ENCODE measurements around the gene GTF2A2. TPM values are rescaled to one million over a fixed set of nuclear protein-coding genes. Genes with fewer than 3 reads are reported as not detected.
"Not testable (repeated sequence)": the region's sequence is repeated elsewhere in the genome, so short reads cannot be mapped to it uniquely, and the experiment has no call there.

Gene GTF2A2
- total RNA-seq, 1 donor from 2014 or later: 83.1 TPM

GRCh38 chr15:59644756-59645155 is 12.6 kb downstream of the GTF2A2 start:
- H3F3A ChIP-seq (ENCODE audit: low read depth): no peaks in the 10 kb centered on the region
- no peak overlapping the region for H2AFZ ChIP-seq (replicated peaks)
- no peak for TF ChIP-seq EZH2 (IDR thresholded peaks at IDR 0.05)
- TF ChIP-seq EZH2phosphoT487 (IDR thresholded peaks at IDR 0.05): no peak
- no peak for TF ChIP-seq CTCF (IDR thresholded peaks at IDR 0.05)
- no peak overlapping the region for H3K27ac ChIP-seq
- peaks cover 12% of the 10 kb centered on the region for H3K36me3 ChIP-seq
- no peak overlapping the region for H3K4me3 ChIP-seq
- H3K4me1 ChIP-seq: no peaks in the 10 kb centered on the region
- Mint-ChIP-seq H3K36me3 (peaks cover 12% of the 10 kb centered on the region), H3K9me3 (no peaks in the 10 kb centered on the region), H3K27me3 (ENCODE audit: insufficient read depth, low read depth) (no peaks in the 10 kb centered on the region), H3K4me3 (no peak overlapping the region), H3K4me1 (no peaks in the 10 kb centered on the region), H3K27ac (no peak overlapping the region)
- H3K9me3 ChIP-seq (ENCODE audit: low read depth): no peaks in the 10 kb centered on the region
- no peak overlapping the region for H3K4me2 ChIP-seq
- H3K79me2 ChIP-seq (ENCODE audit: low read depth): peaks cover 9% of the 10 kb centered on the region
- H3K27me3 ChIP-seq: no peaks in the 10 kb centered on the region
- no peak for DNase-seq (ENCODE audit: low spot score)
- no peak overlapping the region for H3K9ac ChIP-seq
- H4K20me1 ChIP-seq (ENCODE audit: low read depth): peaks cover 3% of the 10 kb centered on the region

- H3K4me1 ChIP-seq: no peaks in the 10 kb centered on the region
- no peak overlapping the region for H3K4me3 Mint-ChIP-seq
- peaks cover 20% of the 10 kb centered on the region for H3K36me3 Mint-ChIP-seq
- H3K9me3 Mint-ChIP-seq: no peaks in the 10 kb centered on the region
- H2AFZ ChIP-seq (replicated peaks): no peak overlapping the region
- no peaks in the 10 kb centered on the region for H3K27me3 Mint-ChIP-seq (ENCODE audit: insufficient read depth, low read depth)
- H3K79me2 ChIP-seq (ENCODE audit: low read depth): peaks cover 9% of the 10 kb centered on the region
- TF ChIP-seq CTCF (IDR thresholded peaks at IDR 0.05) (no peak), EZH2 (IDR thresholded peaks at IDR 0.05) (no peak), EZH2phosphoT487 (IDR thresholded peaks at IDR 0.05) (no peak)
- H3K27ac Mint-ChIP-seq: no peak overlapping the region
- H3K4me2 ChIP-seq: no peak overlapping the region
- peaks cover 12% of the 10 kb centered on the region for H3K36me3 ChIP-seq
- no peaks in the 10 kb centered on the region for H4K20me1 ChIP-seq (ENCODE audit: low read depth)
- no peaks in the 10 kb centered on the region for H3K27me3 ChIP-seq
- no peak for DNase-seq (ENCODE audit: low spot score)
- H3K27ac ChIP-seq: no peak overlapping the region
- no peaks in the 10 kb centered on the region for H3K9me3 ChIP-seq (ENCODE audit: low read depth)
- no peak overlapping the region for H3K9ac ChIP-seq
- no peaks in the 10 kb centered on the region for H3K4me1 Mint-ChIP-seq
- H3K4me3 ChIP-seq: no peak overlapping the region
- H3F3A ChIP-seq (ENCODE audit: low read depth): no peaks in the 10 kb centered on the region
Observed at GRCh38 chr15:59642351-59642750, 15.0 kb downstream of the GTF2A2 start.

GRCh38 chr15:59637507-59637906 is 19.8 kb downstream of the GTF2A2 start:
- H2AFZ ChIP-seq (replicated peaks): not testable (repeated sequence)

More at GRCh38 chr15:59637507-59637906, 19.8 kb downstream of the GTF2A2 start:
- not testable (repeated sequence) for H3K27ac Mint-ChIP-seq; H3K4me1 Mint-ChIP-seq; H4K20me1 ChIP-seq (ENCODE audit: low read depth); H3K27me3 ChIP-seq; H3K36me3 ChIP-seq; H3K27ac ChIP-seq; H3K9me3 ChIP-seq (ENCODE audit: low read depth); H3K27me3 Mint-ChIP-seq (ENCODE audit: insufficient read depth, low read depth); H3K4me3 Mint-ChIP-seq; DNase-seq (ENCODE audit: low spot score); H3F3A ChIP-seq (ENCODE audit: low read depth); H3K4me3 ChIP-seq; H3K4me2 ChIP-seq; H3K79me2 ChIP-seq (ENCODE audit: low read depth); H3K9me3 Mint-ChIP-seq; H3K4me1 ChIP-seq; H3K9ac ChIP-seq
- TF ChIP-seq CTCF (IDR thresholded peaks at IDR 0.05): peak; percentile 8
- H3K36me3 Mint-ChIP-seq: peaks cover 22% of the 10 kb centered on the region

Measured in neural progenitor cell (in vitro differentiated cells).